Spleen (tissue), 11 donors: ENCODE measurements around the gene PPP1R16B. TPM values are rescaled to one million over a fixed set of nuclear protein-coding genes. Genes with fewer than 3 reads are reported as not detected.

Experiments used
- DNase-seq: peaks from one replicate; pipeline ENCODE4 v3.0.0-alpha.2; 2020
- H3K27ac ChIP-seq, 8 donors: fragments of 200-600 bp; sonication (generic) in 7 of 8; 1 replicate in 4 of 8; 2 replicates in 4 of 8; pipeline versions ENCODE4 v1.5.0 to v1.8.0; 2016 to 2021; ENCODE audit warnings: inconsistent platforms in 4 of 8, mild to moderate bottlenecking in 4 of 8, moderate library complexity in 1 of 8
- H3K27me3 ChIP-seq, 7 donors: fragments of 200-600 bp; sonication (generic) in 6 of 7; replicated peaks in 1 of 7; 1 replicate in 4 of 7; 2 replicates in 3 of 7; pipeline versions ENCODE4 v1.5.0 to v1.8.0; 2016 to 2021; ENCODE audit warnings: inconsistent platforms in 3 of 7, mild to moderate bottlenecking in 1 of 7
- H3K36me3 ChIP-seq, 6 donors: fragments of 200-600 bp; sonication (generic) in 5 of 6; 1 replicate in 4 of 6; 2 replicates in 2 of 6; pipeline versions ENCODE4 v1.5.0 to v1.8.0; 2016 to 2021; ENCODE audit warnings: inconsistent platforms in 2 of 6
- H3K4me1 ChIP-seq, 6 donors: fragments of 200-600 bp; sonication (generic) in 5 of 6; 1 replicate in 3 of 6; 2 replicates in 3 of 6; pipeline versions ENCODE4 v1.5.0 to v1.8.0; 2016 to 2021; ENCODE audit warnings: inconsistent platforms in 3 of 6
- H3K4me3 ChIP-seq, 8 donors: fragments of 200-600 bp; sonication (generic) in 7 of 8; 1 replicate in 4 of 8; 2 replicates in 4 of 8; pipeline versions ENCODE4 v1.5.0 to v1.8.0; 2016 to 2021; ENCODE audit warnings: inconsistent platforms in 4 of 8, mild to moderate bottlenecking in 4 of 8, moderate library complexity in 2 of 8
- H3K9me3 ChIP-seq, 8 donors: fragments of 200-600 bp; sonication (generic) in 7 of 8; 1 replicate in 4 of 8; 2 replicates in 4 of 8; pipeline versions ENCODE4 v1.5.0 to v1.8.0; 2016 to 2021; ENCODE audit warnings: inconsistent platforms in 4 of 8
- CTCF ChIP-seq, 11 experiments: fragments of 200-600 bp in 7 of 11; fragments of 450-650 bp in 4 of 11; sonication (generic) in 4 of 11; IDR thresholded peaks in 8 of 11; conservative IDR thresholded peaks in 3 of 11; 1 replicate in 7 of 11; 2 replicates in 4 of 11; pipeline versions ENCODE4 v1.4.0 to v1.8.0; 2016 to 2021; ENCODE audit warnings: antibody characterized with exemption in 11 of 11, inconsistent platforms in 4 of 11, mild to moderate bottlenecking in 1 of 11
- POLR2A ChIP-seq, 3 donors: fragments of 450-650 bp; IDR thresholded peaks; one replicate each; pipeline ENCODE4 v1.5.1; 2017; ENCODE audit warnings: antibody characterized with exemption in 3 of 3, mild to moderate bottlenecking in 1 of 3
- POLR2AphosphoS5 ChIP-seq, 3 donors: sonication (generic); formaldehyde crosslinking; IDR thresholded peaks; one replicate each; pipeline ENCODE4 v1.5.1; 2017; ENCODE audit warnings: antibody characterized with exemption in 3 of 3
- whole genome bisulfite sequencing, 5 donors: extraction: QIAGEN DNeasy Blood & Tissue Kit in 3 of 5; methylation state at CpG; one replicate each; pipeline versions ENCODE4 v1.1.5 to v1.1.7; 2013 to 2018; 5-methylcytosine and 5-hydroxymethylcytosine counted together
- intact Hi-C: fragments of 100-400 bp; cut with DNase I; formaldehyde crosslinking; loops from one replicate; pipeline ENCODE4 v1.15.0; 2023; ENCODE audit warnings: low total_unique reads
- polyA plus RNA-seq, 3 donors: library from polyadenylated mRNA; stranded (reverse); fragments of 200-250 nt; gene quantifications; one replicate each; pipeline ENCODE4 v1.2.1, GENCODE V29; 2013
- total RNA-seq, 7 donors: library from RNA; depleted of rRNA in 3 of 7; stranded (reverse); fragments of >200 nt in 3 of 7; fragmentation: NEBNext Ultra II Directional in 4 of 7; extraction: Animal tissue kit (Norgen Biotek cat#: 25700) in 4 of 7; gene quantifications; one replicate each; pipeline versions ENCODE4 v1.1.0 to v1.2.1, GENCODE V29; 2016 to 2021
- donor health status: healthy with polysubstance abuse.
- donor health status: DM: no; HTN: no; CAD: no; lungs with moderate emphysema.
- donor health status: DM: no; HTN: no; CAD: no.
- donor health status: Bipolar disorder and iron deficiency.
- donor health status: healthy.
- donor health status: DM: no; HTN: no; CAD: no.
- donor health status: DM: yes; HTN: yes; CAD: no.

Gene PPP1R16B
- total and polyA plus RNA-seq, 10 donors, result 16.0 to 66.0 (median 43.1) TPM

- no peak for TF ChIP-seq CTCF (IDR thresholded peaks at IDR 0.05 in 8 of 11, conservative IDR thresholded peaks at IDR 0.05 in 3 of 11)
- no peak for TF ChIP-seq POLR2AphosphoS5 (IDR thresholded peaks at IDR 0.05)
- no peak for TF ChIP-seq POLR2A (IDR thresholded peaks at IDR 0.05)
- WGBS, 5 donors, result 72 to 86% (median 73%) methylated on average over 2 of the region's 2 CpGs
- Histone ChIP-seq H3K9me3 (no peaks in the 10 kb centered on the region), H3K27ac (peak overlapping the region in 6 of 8 donors; percentile 32 to 93 (median 72)), H3K4me3 (no peak overlapping the region), H3K27me3 (no peaks in the 10 kb centered on the region), H3K36me3 (peaks cover 0 to 15% (median 0%) of the 10 kb centered on the region in 6 donors), H3K4me1 (peaks cover 39 to 99% (median 80%) of the 10 kb centered on the region in 6 donors)
- intact Hi-C loops, result no loop called here
- DNase-seq, result no peak
Observed at GRCh38 chr20:38882600-38882999, 77.1 kb downstream of the PPP1R16B start.

- intact Hi-C loops, result no loop called here
- Histone ChIP-seq H3K27ac (peak overlapping the region in 5 of 8 donors; percentile 32 to 93 (median 88)), H3K4me3 (peak overlapping the region in 1 of 8 donors; percentile 6), H3K36me3 (peaks cover 0 to 15% (median 0%) of the 10 kb centered on the region in 6 donors), H3K9me3 (no peaks in the 10 kb centered on the region), H3K27me3 (no peaks in the 10 kb centered on the region), H3K4me1 (peaks cover 34 to 99% (median 74%) of the 10 kb centered on the region in 6 donors)
- WGBS, 5 donors, result 54 to 76% (median 67%) methylated on average over 17 to 20 of the region's 20 CpGs
- DNase-seq, result peak; percentile 84
- TF ChIP-seq CTCF (IDR thresholded peaks at IDR 0.05 in 8 of 11, conservative IDR thresholded peaks at IDR 0.05 in 3 of 11), result no peak
- TF ChIP-seq POLR2AphosphoS5 (IDR thresholded peaks at IDR 0.05), result peak; percentile 18 to 58 (median 51)
Observed at GRCh38 chr20:38883081-38883980, 77.8 kb downstream of the PPP1R16B start.

- Histone ChIP-seq H3K27me3 (no peaks in the 10 kb centered on the region), H3K4me1 (peaks cover 33 to 93% (median 65%) of the 10 kb centered on the region in 6 donors), H3K27ac (peak overlapping the region in 4 of 8 donors; percentile 57 to 93 (median 90)), H3K9me3 (no peaks in the 10 kb centered on the region), H3K4me3 (no peak overlapping the region), H3K36me3 (peaks cover 0 to 17% (median under 1%) of the 10 kb centered on the region in 6 donors)
- whole genome bisulfite sequencing, 5 donors, result 79 to 89% (median 86%) methylated on average over 11 to 13 of the region's 13 CpGs
- TF ChIP-seq POLR2A (IDR thresholded peaks at IDR 0.05) (no peak), CTCF (IDR thresholded peaks at IDR 0.05 in 8 of 11, conservative IDR thresholded peaks at IDR 0.05 in 3 of 11) (no peak), POLR2AphosphoS5 (IDR thresholded peaks at IDR 0.05) (peak in 1 of 3 donors; percentile 9)
- intact Hi-C loops, result no loop called here
- peak; percentile 40 for DNase-seq
Observed at GRCh38 chr20:38883981-38884733, 78.7 kb downstream of the PPP1R16B start.
